GM12892 (cell line): Measurements from ENCODE around the gene HOXA3.

Experiments
- POLR2A ChIP-seq: IDR thresholded peaks from 2 replicates; pipeline ENCODE4 v1.6.1; 2011; ENCODE audit warnings: low read depth, low read length, control low read depth
- TAF1 ChIP-seq: IDR thresholded peaks from 2 replicates; pipeline ENCODE4 v1.6.1; 2011; ENCODE audit warnings: low read depth, mild to moderate bottlenecking, control low read depth, low read length, borderline replicate concordance

DNA sequence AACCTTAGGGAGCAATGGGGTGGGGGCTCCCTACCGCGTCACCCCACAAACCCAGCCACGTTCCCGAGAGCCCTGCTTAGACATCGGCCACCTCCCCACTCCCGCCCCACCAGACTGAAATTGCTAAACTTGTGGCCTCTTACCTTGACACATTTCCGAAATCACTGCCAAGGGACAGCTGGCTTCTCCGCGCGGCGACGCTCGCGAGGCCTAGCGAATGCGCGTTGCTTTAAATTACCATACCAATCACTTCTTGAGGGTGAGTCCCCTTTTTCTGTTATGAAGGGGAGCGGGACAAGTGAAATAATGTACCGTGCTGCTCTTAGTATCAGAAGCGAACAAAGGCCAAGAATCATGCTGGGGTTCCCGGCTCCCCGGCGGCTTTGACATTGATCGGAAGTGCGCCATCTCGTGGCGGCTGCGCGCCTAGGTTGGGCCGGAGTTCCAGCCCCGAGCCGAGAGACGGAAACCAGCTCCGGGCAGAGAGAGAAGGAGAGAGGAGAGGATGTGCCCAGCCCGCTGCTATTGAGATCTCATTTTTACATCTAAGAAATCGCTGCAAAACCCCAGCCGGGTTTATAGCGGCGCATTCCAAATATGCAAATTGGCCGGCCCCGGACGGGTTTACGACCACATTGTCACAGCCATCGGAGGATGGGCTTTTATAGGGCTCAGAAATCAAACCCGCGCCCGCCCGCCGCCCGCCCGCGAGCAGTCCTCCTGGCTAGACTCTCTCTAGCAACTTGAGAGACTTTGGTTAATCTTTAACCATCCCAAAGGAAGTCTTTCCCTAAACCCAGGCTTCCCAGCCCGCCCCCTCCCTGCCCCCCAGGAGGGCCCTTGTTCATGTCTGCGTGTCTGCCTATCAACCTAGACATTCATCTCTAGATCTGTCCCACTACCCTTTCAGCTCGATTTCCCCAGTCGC is 27.4 kb upstream of the HOXA3 start:
- no peak for TF ChIP-seq TAF1
- TF ChIP-seq POLR2A, result no peak
